ENCODE results near the gene HSPB8. TPM values are rescaled to one million over a fixed set of nuclear protein-coding genes. Genes with fewer than 3 reads are reported as not detected.

Gene HSPB8
- total and polyA plus RNA-seq, 9 donors = 7.4 to 48.8 (median 18.0) TPM

DNA sequence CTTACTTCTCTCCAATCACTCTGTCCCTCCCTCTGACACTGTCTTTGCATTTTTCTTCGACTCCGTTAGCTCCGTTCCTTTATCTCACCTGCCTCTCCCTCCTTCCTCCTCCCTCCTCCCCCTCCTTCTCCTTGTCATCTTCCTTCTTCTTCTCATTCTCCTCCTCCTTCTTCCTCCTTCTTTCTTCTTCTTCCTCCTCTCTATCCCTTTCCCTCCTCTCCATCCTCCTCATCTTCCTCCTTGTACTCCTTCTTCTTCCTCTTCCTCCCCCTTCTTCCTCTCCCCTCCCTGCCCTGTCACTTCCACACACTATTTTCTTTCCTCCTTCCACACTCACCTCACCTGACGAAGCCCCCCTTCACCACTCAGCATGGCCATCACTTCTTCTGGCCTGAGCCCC is 53.0 kb downstream of the HSPB8 start:
- intact Hi-C loops (cut with DNase I) = no loop called here
- H3K27ac ChIP-seq = no peak overlapping the region
- no peak overlapping the region for H3K4me3 ChIP-seq
- DNase-seq = no peak
- H3K9me3 ChIP-seq = no peaks in the 10 kb centered on the region
- H3K4me1 ChIP-seq (ENCODE audit: insufficient read depth) = no peaks in the 10 kb centered on the region
- TF ChIP-seq POLR2A (IDR thresholded peaks at IDR 0.05) (no peak), EP300 (IDR thresholded peaks at IDR 0.05) (no peak)
- TF ChIP-seq, protein P1, sequence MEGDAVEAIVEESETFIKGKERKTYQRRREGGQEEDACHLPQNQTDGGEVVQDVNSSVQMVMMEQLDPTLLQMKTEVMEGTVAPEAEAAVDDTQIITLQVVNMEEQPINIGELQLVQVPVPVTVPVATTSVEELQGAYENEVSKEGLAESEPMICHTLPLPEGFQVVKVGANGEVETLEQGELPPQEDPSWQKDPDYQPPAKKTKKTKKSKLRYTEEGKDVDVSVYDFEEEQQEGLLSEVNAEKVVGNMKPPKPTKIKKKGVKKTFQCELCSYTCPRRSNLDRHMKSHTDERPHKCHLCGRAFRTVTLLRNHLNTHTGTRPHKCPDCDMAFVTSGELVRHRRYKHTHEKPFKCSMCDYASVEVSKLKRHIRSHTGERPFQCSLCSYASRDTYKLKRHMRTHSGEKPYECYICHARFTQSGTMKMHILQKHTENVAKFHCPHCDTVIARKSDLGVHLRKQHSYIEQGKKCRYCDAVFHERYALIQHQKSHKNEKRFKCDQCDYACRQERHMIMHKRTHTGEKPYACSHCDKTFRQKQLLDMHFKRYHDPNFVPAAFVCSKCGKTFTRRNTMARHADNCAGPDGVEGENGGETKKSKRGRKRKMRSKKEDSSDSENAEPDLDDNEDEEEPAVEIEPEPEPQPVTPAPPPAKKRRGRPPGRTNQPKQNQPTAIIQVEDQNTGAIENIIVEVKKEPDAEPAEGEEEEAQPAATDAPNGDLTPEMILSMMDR (IDR thresholded peaks at IDR 0.05) = no peak
- H3K36me3 ChIP-seq = no peaks in the 10 kb centered on the region
- 55 to 70% (median 66%) methylated on average over 4 of the region's 4 CpGs for WGBS, 3 donors
- no peaks in the 10 kb centered on the region for H3K27me3 ChIP-seq

DNA sequence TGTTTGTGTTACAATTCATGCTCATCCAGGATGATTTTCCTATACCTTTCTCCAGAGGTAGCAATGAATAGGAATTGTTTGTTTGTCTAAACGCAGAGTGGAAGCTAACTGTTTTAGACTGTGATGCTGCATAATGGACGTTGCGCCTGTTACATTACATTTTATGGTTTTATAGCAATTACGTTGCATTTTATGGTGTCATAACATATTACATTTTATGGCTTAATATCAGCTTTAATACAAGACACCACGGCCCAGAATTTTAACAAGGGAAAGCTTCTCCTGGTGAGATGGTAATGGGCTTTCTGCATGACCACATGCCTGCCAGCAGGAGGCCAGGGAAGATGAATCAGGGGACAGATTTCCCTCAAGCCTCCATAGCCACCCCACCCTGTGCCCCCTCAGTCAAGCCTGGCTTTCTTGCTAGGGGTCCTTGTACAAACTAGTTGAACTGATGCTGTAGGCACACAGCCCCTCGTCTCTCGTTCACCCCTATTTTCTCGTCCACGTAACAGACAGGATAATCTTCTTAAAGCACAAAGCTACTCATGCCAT is 56.5 kb downstream of the HSPB8 start:
- no peak overlapping the region for H3K4me3 ChIP-seq
- H3K4me1 ChIP-seq (ENCODE audit: insufficient read depth) = no peaks in the 10 kb centered on the region
- 57 to 65% (median 58%) methylated on average over 9 of the region's 9 CpGs for WGBS, 3 donors
- no peaks in the 10 kb centered on the region for H3K27me3 ChIP-seq
- H3K9me3 ChIP-seq = no peaks in the 10 kb centered on the region
- H3K27ac ChIP-seq = no peak overlapping the region
- TF ChIP-seq EP300 (IDR thresholded peaks at IDR 0.05) (no peak), POLR2A (IDR thresholded peaks at IDR 0.05) (no peak)
- TF ChIP-seq, protein P1 (IDR thresholded peaks at IDR 0.05) = no peak
- no peak for DNase-seq
- intact Hi-C loops (cut with DNase I) = no loop called here
- H3K36me3 ChIP-seq = no peaks in the 10 kb centered on the region

DNA sequence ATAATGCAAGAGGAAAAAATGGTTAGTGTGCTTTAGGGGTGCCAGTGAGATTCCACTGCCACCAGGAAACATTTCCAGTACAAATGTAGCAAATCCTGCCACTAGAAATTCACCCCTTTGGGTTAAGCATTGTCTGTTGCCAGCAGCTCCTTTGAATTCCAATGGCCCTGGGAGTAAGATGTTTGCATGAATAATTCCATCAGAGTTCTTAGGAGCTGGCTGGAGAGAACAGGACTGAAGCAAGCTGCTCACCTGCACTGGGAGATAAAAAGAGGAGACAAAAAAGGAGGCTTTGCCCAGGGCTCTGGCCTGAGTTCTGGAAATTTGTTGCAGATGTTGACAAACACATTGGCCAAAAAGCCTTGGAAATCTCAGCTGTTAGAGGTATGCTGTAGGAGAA is 57.6 kb downstream of the HSPB8 start:
- no peaks in the 10 kb centered on the region for H3K27me3 ChIP-seq
- H3K4me1 ChIP-seq (ENCODE audit: insufficient read depth) = no peaks in the 10 kb centered on the region
- DNase-seq = no peak
- TF ChIP-seq EP300 (IDR thresholded peaks at IDR 0.05) = no peak
- TF ChIP-seq, protein P1 (IDR thresholded peaks at IDR 0.05) = no peak
- TF ChIP-seq POLR2A (IDR thresholded peaks at IDR 0.05) = no peak
- no peaks in the 10 kb centered on the region for H3K36me3 ChIP-seq
- H3K4me3 ChIP-seq = no peak overlapping the region
- no peaks in the 10 kb centered on the region for H3K9me3 ChIP-seq
- intact Hi-C loops (cut with DNase I) = no loop called here
- no peak overlapping the region for H3K27ac ChIP-seq

DNA sequence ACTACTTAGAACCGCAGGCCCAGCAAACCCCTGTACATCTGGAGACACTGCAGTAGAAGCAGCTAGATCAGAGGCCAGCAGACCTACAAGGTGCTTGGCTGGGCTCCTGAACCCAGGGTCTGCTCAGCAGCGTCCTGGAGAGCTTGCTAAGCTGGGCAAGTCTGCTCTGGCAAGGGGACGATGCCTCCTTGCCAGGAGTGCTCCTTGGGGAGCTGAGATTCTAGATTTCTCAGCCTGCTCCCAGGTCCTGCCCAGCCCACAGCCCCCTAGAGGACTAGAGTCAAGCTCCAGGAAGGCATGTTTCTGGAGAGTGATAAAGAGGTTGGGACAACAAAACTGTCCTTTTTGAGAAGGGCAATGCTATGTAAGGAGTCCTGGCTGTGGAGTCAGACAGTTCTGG is 60.3 kb downstream of the HSPB8 start:
- TF ChIP-seq, protein P1 (IDR thresholded peaks at IDR 0.05) = no peak
- no peaks in the 10 kb centered on the region for H3K9me3 ChIP-seq
- intact Hi-C loops (cut with DNase I) = no loop called here
- H3K4me1 ChIP-seq (ENCODE audit: insufficient read depth) = no peaks in the 10 kb centered on the region
- no peak for DNase-seq
- 62 to 92% (median 68%) methylated on average over 3 of the region's 3 CpGs for WGBS, 3 donors
- H3K36me3 ChIP-seq = no peaks in the 10 kb centered on the region
- H3K27me3 ChIP-seq = no peaks in the 10 kb centered on the region
- no peak overlapping the region for H3K4me3 ChIP-seq
- H3K27ac ChIP-seq = no peak overlapping the region
